ENCODE measurements around the gene ANKS6. TPM values are rescaled to one million over a fixed set of nuclear protein-coding genes. Genes with fewer than 3 reads are reported as not detected.
"Not testable (repeated sequence)": the region's sequence is repeated elsewhere in the genome, so short reads cannot be mapped to it uniquely, and the experiment has no call there.

The ANKS6 gene
- total RNA-seq, 1 donor from 2014 or later, result 2.4 TPM

- no peak for FAIRE-seq
- DNase-seq (ENCODE audit: low spot score in 2 of 2), result peak in 1 of 2 donors; percentile 41
These were observed 88.0 kb downstream of the ANKS6 start for GRCh38 chr9:98708103-98708932.

GRCh38 chr9:98707166-98708102 is 88.9 kb downstream of the ANKS6 start:
- no peak for FAIRE-seq

DNA sequence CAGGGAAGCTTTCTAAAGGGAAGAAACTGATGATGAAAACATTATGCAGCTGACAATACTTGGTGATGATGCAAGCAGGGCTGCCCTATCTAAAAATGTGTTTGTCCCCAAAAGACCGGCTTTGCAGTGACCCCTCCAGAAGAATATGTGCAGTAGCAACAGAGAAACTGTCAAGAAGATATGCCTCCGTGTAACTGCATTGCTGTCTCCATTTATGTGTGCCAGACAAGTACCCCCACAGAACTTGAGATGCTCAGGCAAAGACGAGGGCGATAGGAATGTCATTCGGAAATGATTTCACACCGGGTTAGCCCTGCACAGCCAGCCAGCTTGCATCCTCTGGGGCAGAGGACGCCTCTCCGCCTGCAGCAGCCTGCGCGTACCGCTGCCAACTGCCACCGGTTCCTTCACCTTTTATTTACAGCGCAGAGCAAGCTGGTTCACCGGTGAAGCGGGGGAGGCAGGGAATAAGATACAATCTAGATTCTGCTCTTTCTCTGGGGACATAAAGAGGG is 89.6 kb downstream of the ANKS6 start:
- DNase-seq (ENCODE audit: low spot score in 2 of 2) (peak in 1 of 2 donors; percentile 15), FAIRE-seq (no peak)

More at GRCh38 chr9:98707166-98708102, 88.9 kb downstream of the ANKS6 start:
- DNase-seq (ENCODE audit: low spot score in 2 of 2), result peak; percentile 45 to 50

DNA sequence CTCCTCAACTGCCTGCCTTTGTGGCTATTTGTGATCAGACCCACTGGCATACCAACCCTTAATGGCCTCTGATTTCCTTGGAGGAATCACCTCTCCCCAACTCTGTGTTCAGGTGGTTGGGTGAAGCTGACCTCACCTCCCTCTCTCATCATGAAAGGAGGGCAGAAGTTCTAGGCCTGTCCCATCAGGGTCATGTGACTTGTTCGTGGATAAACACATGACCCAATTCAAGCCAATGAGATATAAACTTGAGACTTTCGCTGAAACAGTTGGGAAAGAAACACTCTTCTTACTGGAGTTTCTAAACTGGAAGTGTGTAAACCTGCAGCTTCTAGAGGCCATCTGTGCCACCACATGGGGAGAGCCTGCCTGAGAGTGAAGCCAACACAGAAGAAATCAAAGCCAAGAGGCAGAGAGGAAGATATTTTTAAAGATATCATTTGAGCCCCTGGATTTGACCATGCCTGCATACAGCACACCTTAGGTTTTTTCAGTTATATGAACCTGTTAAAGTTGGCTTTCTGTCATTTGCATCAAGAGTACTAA is 93.4 kb downstream of the ANKS6 start:
- FAIRE-seq (no peak), DNase-seq (ENCODE audit: low spot score in 2 of 2) (no peak)

- no peak for FAIRE-seq
- DNase-seq (ENCODE audit: low spot score in 2 of 2), result no peak
These were observed 94.0 kb downstream of the ANKS6 start for GRCh38 chr9:98702340-98702739.

DNA sequence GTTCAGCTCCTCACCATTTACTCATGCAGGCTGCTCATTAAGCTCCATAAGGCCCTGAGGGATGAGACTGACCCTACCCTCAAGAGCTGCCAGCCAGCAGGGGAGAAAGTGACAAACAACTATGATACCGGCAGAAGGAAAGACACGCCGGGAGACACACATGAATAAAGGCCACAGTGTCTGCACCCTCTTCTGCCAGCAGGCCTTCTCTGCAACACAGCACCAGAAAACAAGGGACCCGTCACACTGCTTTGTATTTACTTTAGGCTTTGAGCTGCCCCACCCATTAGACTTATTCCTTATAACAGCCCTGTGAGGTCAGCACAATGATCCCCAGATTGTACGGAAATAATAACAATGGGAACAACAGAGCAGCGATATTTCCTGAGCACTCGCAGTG is 94.8 kb downstream of the ANKS6 start:
- FAIRE-seq, result no peak
- no peak for DNase-seq (ENCODE audit: low spot score in 2 of 2)

DNA sequence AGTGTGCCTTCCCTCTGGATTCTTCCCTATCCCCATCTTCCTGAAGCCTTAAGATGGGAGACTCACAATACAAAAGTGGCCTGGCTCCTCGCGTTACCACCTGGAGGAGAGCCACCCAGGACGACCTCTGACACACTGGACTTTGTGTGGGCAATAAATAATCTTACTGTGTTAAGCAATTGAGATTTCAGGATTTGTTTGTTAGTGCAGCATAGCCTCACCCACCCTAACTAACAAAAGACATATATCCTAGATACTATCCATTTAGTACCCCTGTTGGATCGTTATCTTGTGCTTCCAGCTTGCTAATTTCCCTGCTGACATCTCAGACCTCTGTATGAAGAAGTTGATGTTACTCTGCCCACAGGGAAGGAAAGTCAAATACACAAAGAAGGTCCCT is 95.6 kb downstream of the ANKS6 start:
- DNase-seq (ENCODE audit: low spot score in 2 of 2) (no peak), FAIRE-seq (no peak)

GRCh38 chr9:98698856-98699255 is 97.5 kb downstream of the ANKS6 start:
- no peak for DNase-seq (ENCODE audit: low spot score in 2 of 2)
- FAIRE-seq, result no peak

- FAIRE-seq, result no peak
- DNase-seq (ENCODE audit: low spot score in 2 of 2), result no peak
These were observed 101.4 kb downstream of the ANKS6 start for GRCh38 chr9:98694943-98695342.

GRCh38 chr9:98692392-98692791 is 104.0 kb downstream of the ANKS6 start:
- FAIRE-seq, result no peak

DNA sequence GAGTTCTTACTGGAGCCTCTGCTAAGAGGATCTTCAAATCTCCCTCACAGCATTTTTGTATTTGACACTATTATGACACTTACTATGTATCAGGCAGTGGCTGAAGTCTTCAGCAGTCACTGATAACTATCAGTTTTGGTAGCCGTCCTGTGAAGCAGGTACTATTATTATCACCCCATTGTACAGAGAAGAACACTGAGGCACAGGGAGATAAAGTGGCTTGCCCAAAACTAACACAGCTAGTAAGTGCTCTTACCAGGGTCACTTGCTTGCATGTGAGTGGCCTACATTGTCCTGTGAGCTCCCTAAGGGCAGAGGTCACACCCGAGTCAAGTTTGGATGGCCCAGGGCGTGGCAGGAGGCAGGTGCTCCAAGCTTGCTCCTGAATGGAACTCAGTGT is 104.5 kb downstream of the ANKS6 start:
- no peak for DNase-seq (ENCODE audit: low spot score in 2 of 2)
- no peak for FAIRE-seq

More at GRCh38 chr9:98692392-98692791, 104.0 kb downstream of the ANKS6 start:
- DNase-seq (ENCODE audit: low spot score in 2 of 2), result no peak

DNA sequence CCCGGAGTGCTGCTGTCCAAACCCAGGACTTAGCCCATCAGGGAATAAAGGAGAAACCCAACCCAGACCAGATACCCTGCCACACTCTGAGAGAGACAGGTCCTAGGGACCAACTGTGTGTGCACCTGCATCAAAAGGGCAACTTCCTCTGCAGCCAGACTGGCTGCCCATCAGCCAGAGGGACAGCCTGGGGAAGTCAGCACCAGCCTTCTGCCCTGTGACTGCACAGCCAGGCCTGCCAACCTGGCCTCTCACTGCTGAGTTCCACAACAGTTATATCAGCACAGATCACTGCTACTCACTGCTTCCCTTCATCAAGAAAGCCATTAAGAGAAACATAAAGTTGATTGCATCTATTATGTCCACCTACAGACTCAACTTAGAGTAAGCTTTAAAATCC is 105.7 kb downstream of the ANKS6 start:
- FAIRE-seq (no peak), DNase-seq (ENCODE audit: low spot score in 2 of 2) (no peak)

DNA sequence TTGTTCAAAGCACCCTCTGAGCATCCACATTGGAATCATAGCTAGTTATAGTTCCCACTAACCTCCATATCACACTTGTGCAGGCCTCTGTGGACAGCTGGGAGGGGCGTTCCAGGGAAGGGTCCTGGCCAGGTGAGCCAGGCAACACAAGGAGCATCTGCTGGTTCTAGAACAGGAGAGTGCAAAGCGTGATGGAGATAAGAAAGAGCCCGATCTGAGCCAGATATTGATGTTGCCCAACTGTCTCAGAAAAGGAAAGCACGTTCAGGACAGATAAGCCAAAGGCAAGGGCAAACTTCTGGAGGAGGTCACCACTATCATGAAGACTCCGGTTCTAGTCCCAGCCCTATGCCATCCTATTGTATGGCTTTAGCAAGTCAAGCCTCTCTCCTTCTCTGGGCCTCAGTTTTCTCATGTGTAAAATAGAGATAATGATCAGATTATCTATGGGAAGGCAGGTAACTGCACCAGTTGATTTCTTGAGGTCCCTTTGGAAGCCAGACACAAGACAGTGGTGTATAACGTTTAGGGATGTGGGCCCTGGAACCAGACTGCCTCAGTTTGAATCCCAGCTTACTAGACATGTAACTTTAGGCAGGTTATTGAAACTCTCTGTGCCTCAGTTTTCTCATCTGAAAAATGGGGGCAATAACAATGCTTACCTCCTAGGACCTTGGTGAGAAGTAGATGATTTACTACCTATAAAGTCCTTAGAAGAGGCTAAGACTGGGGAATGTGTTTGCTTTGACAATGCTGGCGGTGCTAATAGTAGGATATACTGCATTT is 107.5 kb downstream of the ANKS6 start:
- DNase-seq (ENCODE audit: low spot score in 2 of 2), result no peak
- no peak for FAIRE-seq

DNA sequence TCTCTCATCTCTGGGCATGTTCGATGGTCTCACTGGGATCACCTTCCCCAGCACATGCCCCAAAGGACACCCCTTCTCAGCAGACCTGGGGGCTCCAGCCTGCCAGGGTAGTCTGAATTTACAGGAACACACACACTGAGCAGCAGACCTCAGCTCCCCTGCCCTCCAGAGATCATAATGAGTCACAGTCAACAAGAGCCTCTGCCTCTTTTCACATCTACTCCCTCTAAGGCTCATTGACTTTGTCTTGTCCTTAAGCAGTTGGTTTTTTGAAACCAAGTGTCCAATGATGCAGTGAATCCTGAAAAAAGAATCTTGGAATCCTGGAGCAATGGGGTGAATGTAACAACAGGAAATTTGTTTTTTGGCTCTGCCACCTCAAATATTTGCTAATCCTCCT is 108.4 kb downstream of the ANKS6 start:
- no peak for DNase-seq (ENCODE audit: low spot score in 2 of 2)
- FAIRE-seq, result no peak

GRCh38 chr9:98686961-98687855 is 109.1 kb downstream of the ANKS6 start:
- DNase-seq (ENCODE audit: low spot score in 2 of 2) (no peak), FAIRE-seq (no peak)

- not testable (repeated sequence) for FAIRE-seq; DNase-seq (ENCODE audit: low spot score in 2 of 2)
These were observed 111.5 kb downstream of the ANKS6 start for GRCh38 chr9:98684816-98685215.
